H9 (cell line): ENCODE data around the gene UNC79. TPM values are rescaled to one million over a fixed set of nuclear protein-coding genes. Genes with fewer than 3 reads are reported as not detected.

Source experiments
- DNase-seq: peaks from one replicate; pipeline ENCODE4 v3.0.0-alpha.2; 2017
- H2AFZ ChIP-seq: one replicate; pipeline ENCODE4 v1.6.1; 2013; ENCODE audit warnings: mild to moderate bottlenecking, low read length, control low read depth, moderate library complexity
- H2AK5ac ChIP-seq: 2 replicates; pipeline ENCODE4 v1.6.1; 2013; ENCODE audit warnings: low read length, control low read depth, mixed read lengths; ENCODE audit not compliant: insufficient read length
- H2BK120ac ChIP-seq: one replicate; pipeline ENCODE4 v1.6.1; 2013; ENCODE audit warnings: low read depth, mild to moderate bottlenecking, low read length, control low read depth, inconsistent platforms; ENCODE audit not compliant: poor library complexity, severe bottlenecking
- H2BK12ac ChIP-seq: 2 replicates; pipeline ENCODE4 v1.6.1; 2013; ENCODE audit warnings: low read length, control low read depth, mixed read lengths, low read depth; ENCODE audit not compliant: insufficient read length
- H2BK15ac ChIP-seq: 2 replicates; pipeline ENCODE4 v1.6.1; 2013; ENCODE audit warnings: low read depth, low read length, control low read depth
- H2BK20ac ChIP-seq: one replicate; pipeline ENCODE4 v1.6.1; 2013; ENCODE audit warnings: low read depth, mild to moderate bottlenecking, low read length, control low read depth, inconsistent platforms; ENCODE audit not compliant: poor library complexity, severe bottlenecking
- H2BK5ac ChIP-seq: 2 replicates; pipeline ENCODE4 v1.6.1; 2013; ENCODE audit warnings: low read length, control low read depth, mixed read lengths; ENCODE audit not compliant: insufficient read length
- H3K14ac ChIP-seq: 2 replicates; pipeline ENCODE4 v1.6.1; 2013; ENCODE audit warnings: low read length, control low read depth; ENCODE audit not compliant: insufficient read depth
- H3K18ac ChIP-seq: 2 replicates; pipeline ENCODE4 v1.6.1; 2013; ENCODE audit warnings: low read depth, mild to moderate bottlenecking, mixed read lengths, low read length, control low read depth; ENCODE audit not compliant: insufficient read length
- H3K23ac ChIP-seq: 2 replicates; pipeline ENCODE4 v1.6.1; 2013; ENCODE audit warnings: low read length, control low read depth, mixed read lengths, low read depth; ENCODE audit not compliant: insufficient read length
- H3K23me2 ChIP-seq: 2 replicates; pipeline ENCODE4 v1.6.1; 2013; ENCODE audit warnings: low read depth, mild to moderate bottlenecking, mixed read lengths, low read length, control low read depth; ENCODE audit not compliant: insufficient read length, poor library complexity, severe bottlenecking
- H3K27ac ChIP-seq: 2 replicates; pipeline ENCODE4 v1.5.1; 2013; ENCODE audit warnings: low read length, control low read depth, mixed read lengths, low read depth; ENCODE audit not compliant: insufficient read length
- H3K27me3 ChIP-seq: 2 replicates; pipeline ENCODE4 v1.6.1; 2013; ENCODE audit warnings: low read length, control low read depth, inconsistent platforms; ENCODE audit not compliant: insufficient read depth
- H3K4ac ChIP-seq: 2 replicates; pipeline ENCODE4 v1.6.1; 2013; ENCODE audit warnings: low read depth, mild to moderate bottlenecking, control low read depth, inconsistent platforms, low read length, moderate library complexity
- H3K4me1 ChIP-seq: 2 replicates; pipeline ENCODE4 v1.6.1; 2013; ENCODE audit warnings: low read length, control low read depth, inconsistent platforms; ENCODE audit not compliant: insufficient read depth
- H3K4me2 ChIP-seq: 2 replicates; pipeline ENCODE4 v1.6.1; 2013; ENCODE audit warnings: low read length, control low read depth, mixed read lengths; ENCODE audit not compliant: insufficient read length, insufficient read depth
- H3K56ac ChIP-seq: 2 replicates; pipeline ENCODE4 v1.6.1; 2013; ENCODE audit warnings: low read depth, mild to moderate bottlenecking, mixed read lengths, low read length, control low read depth; ENCODE audit not compliant: insufficient read length
- H3K79me1 ChIP-seq: 2 replicates; pipeline ENCODE4 v1.6.1; 2013; ENCODE audit warnings: low read depth, mild to moderate bottlenecking, moderate library complexity, low read length, control low read depth, inconsistent platforms; ENCODE audit not compliant: insufficient read depth, poor library complexity, severe bottlenecking
- H3K79me2 ChIP-seq: 2 replicates; pipeline ENCODE4 v1.6.1; 2013; ENCODE audit warnings: low read length, control low read depth, inconsistent platforms; ENCODE audit not compliant: insufficient read depth
- H3K9ac ChIP-seq: 2 replicates; pipeline ENCODE4 v1.6.1; 2013; ENCODE audit warnings: low read length, control low read depth, mixed read lengths; ENCODE audit not compliant: insufficient read length; ENCODE audit errors: extremely low read depth
- H3K9me3 ChIP-seq: one replicate; pipeline ENCODE4 v1.6.1; 2013; ENCODE audit warnings: low read depth, low read length, inconsistent platforms; ENCODE audit not compliant: control insufficient read depth
- H3T11ph ChIP-seq: one replicate; pipeline ENCODE4 v1.6.1; 2013; ENCODE audit warnings: mild to moderate bottlenecking, low read length, control low read depth, inconsistent platforms
- H4K20me1 ChIP-seq: one replicate; pipeline ENCODE4 v1.6.1; 2013; ENCODE audit not compliant: control insufficient read depth, insufficient read length, insufficient read depth
- H4K5ac ChIP-seq: 2 replicates; pipeline ENCODE4 v1.6.1; 2013; ENCODE audit warnings: low read depth, mild to moderate bottlenecking, mixed read lengths, low read length, control low read depth; ENCODE audit not compliant: insufficient read length
- H4K8ac ChIP-seq: replicated peaks from 2 replicates; pipeline ENCODE4 v1.6.1; 2013; ENCODE audit warnings: low read length, control low read depth, mixed read lengths, low read depth; ENCODE audit not compliant: insufficient read length
- H4K91ac ChIP-seq: 2 replicates; pipeline ENCODE4 v1.6.1; 2013; ENCODE audit warnings: low read depth, mild to moderate bottlenecking, moderate library complexity, mixed read lengths, low read length, control low read depth; ENCODE audit not compliant: insufficient read length
- H3K27ac Mint-ChIP-seq, 3 experiments: 2 replicates in 2 of 3; 3 replicates in 1 of 3; pipeline ENCODE4 v1.8.0; 2020 to 2021; ENCODE audit warnings: mixed read lengths in 3 of 3, mild to moderate bottlenecking in 1 of 3, moderate library complexity in 1 of 3
- H3K27me3 Mint-ChIP-seq: 2 replicates; pipeline ENCODE4 v1.8.0; 2021; ENCODE audit warnings: low read depth, mild to moderate bottlenecking, moderate library complexity, mixed read lengths
- H3K36me3 Mint-ChIP-seq, 3 experiments: 2 replicates in 2 of 3; 3 replicates in 1 of 3; pipeline ENCODE4 v1.8.0; 2020 to 2021; ENCODE audit warnings: low read depth in 3 of 3, mixed read lengths in 3 of 3; ENCODE audit not compliant: insufficient read depth in 1 of 3
- H3K4me1 Mint-ChIP-seq, 2 experiments: 2 replicates each; pipeline ENCODE4 v1.8.0; 2020; ENCODE audit warnings: mixed read lengths in 2 of 2
- H3K4me3 Mint-ChIP-seq, 2 experiments: 2 replicates in 1 of 2; 3 replicates in 1 of 2; pipeline ENCODE4 v1.8.0; 2020 to 2021; ENCODE audit warnings: mild to moderate bottlenecking in 2 of 2, mixed read lengths in 2 of 2, moderate library complexity in 1 of 2
- H3K9me3 Mint-ChIP-seq, 2 experiments: 2 replicates in 1 of 2; 3 replicates in 1 of 2; pipeline ENCODE4 v1.8.0; 2020; ENCODE audit warnings: mild to moderate bottlenecking in 2 of 2, mixed read lengths in 2 of 2, moderate library complexity in 1 of 2
- CTCF ChIP-seq: fragments of 200-600 bp; sonication (generic); conservative IDR thresholded peaks from 3 replicates; pipeline ENCODE4 v1.8.0; 2021; ENCODE audit warnings: antibody characterized with exemption, mild to moderate bottlenecking
- WGBS: extraction: QIAGEN DNeasy Blood & Tissue Kit; methylation state at CpG from one replicate; pipeline ENCODE4 v1.1.7; 2013; ENCODE audit warnings: missing lambda C conversion rate, low lambda C conversion rate, mixed read lengths; ENCODE audit not compliant: insufficient read length; ENCODE audit errors: extremely low coverage; 5-methylcytosine and 5-hydroxymethylcytosine counted together
- total RNA-seq: library from RNA; stranded (reverse); gene quantifications from 2 replicates; pipeline ENCODE4 v1.2.1, GENCODE V29; 2021

UNC79 gene
- total RNA-seq, 1 experiment from 2014 or later = 3.0 TPM

DNA sequence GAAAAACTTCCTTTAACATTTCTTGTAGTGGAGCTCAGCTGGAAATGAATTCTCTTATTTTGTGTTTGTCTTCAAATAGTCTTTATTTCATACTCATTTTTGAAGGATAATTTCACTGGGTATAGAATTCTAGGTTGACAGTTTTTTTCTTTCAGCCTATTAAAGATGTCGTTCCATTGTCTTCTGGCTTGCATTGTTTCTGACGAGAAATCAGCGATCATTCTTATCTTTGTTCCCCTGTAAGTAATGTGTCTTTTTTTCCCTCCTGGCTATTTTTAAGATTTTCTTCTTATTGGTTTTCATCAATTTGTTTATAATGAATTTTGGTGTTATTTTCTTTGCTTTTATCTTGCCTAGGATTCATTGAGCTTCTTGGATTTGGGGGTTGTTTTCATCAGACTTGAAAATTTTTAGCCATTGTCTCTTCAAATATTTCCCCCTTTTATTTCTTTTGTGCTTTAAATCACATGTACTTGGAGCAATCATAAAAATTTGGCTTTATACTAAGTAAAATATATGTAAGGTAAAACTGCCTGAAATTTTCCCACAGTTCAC lies 89.4 kb downstream of the UNC79 start:
- Histone ChIP-seq H3K56ac (no peak overlapping the region), H2BK120ac (no peak overlapping the region), H3T11ph (no peak overlapping the region), H2BK5ac (no peak overlapping the region), H4K91ac (no peak overlapping the region), H2AK5ac (no peak overlapping the region), H3K18ac (no peak overlapping the region), H3K23me2 (no peaks in the 10 kb centered on the region), H3K4me1 (no peaks in the 10 kb centered on the region), H3K27me3 (no peaks in the 10 kb centered on the region), H3K14ac (no peak overlapping the region), H3K27ac (no peak overlapping the region), H3K4me2 (no peak overlapping the region), H2BK20ac (no peak overlapping the region), H3K23ac (no peak overlapping the region), H4K20me1 (no peaks in the 10 kb centered on the region), H4K8ac (no peak overlapping the region), H2AFZ (no peak overlapping the region), H2BK15ac (no peak overlapping the region), H3K79me1 (no peaks in the 10 kb centered on the region), H4K5ac (no peak overlapping the region), H3K9ac (no peak overlapping the region), H3K9me3 (peaks cover 11% of the 10 kb centered on the region), H3K4ac (no peak overlapping the region), H2BK12ac (no peak overlapping the region), H3K79me2 (no peaks in the 10 kb centered on the region)
- Mint-ChIP-seq H3K27me3 (peaks cover 3% of the 10 kb centered on the region; the same call in 1 of the 2 replicates), H3K27ac (no peak overlapping the region), H3K4me1 (no peaks in the 10 kb centered on the region), H3K36me3 (peaks cover 42 to 52% (median 43%) of the 10 kb centered on the region in 3 experiments), H3K4me3 (no peak overlapping the region), H3K9me3 (peaks cover 54 to 57% of the 10 kb centered on the region in 2 experiments)
- WGBS = no CpG with 5 or more reads among the region's 3 CpGs
- no peak for DNase-seq
- no peak for TF ChIP-seq CTCF
